Hepatocyte (in vitro differentiated cells): ENCODE results near the gene SLC25A13.

Experiments
- EZH2 ChIP-seq: fragments of 200-600 bp; sonication (generic); IDR thresholded peaks from 2 replicates; pipeline ENCODE4 v1.6.1; 2016; ENCODE audit warnings: antibody characterized with exemption, mild to moderate bottlenecking, borderline replicate concordance
- EZH2phosphoT487 ChIP-seq: fragments of 200-600 bp; sonication (generic); IDR thresholded peaks from one replicate; pipeline ENCODE4 v1.6.1; 2018; ENCODE audit warnings: antibody characterized with exemption, mild to moderate bottlenecking, low read depth, moderate library complexity; ENCODE audit not compliant: unreplicated experiment, severe bottlenecking
- TF ChIP-seq, protein P1 (sequence below): fragments of 200-600 bp; sonication (generic); IDR thresholded peaks from 2 replicates; pipeline ENCODE4 v1.5.1; 2016; ENCODE audit warnings: antibody characterized with exemption, mild to moderate bottlenecking; ENCODE audit not compliant: poor library complexity

DNA sequence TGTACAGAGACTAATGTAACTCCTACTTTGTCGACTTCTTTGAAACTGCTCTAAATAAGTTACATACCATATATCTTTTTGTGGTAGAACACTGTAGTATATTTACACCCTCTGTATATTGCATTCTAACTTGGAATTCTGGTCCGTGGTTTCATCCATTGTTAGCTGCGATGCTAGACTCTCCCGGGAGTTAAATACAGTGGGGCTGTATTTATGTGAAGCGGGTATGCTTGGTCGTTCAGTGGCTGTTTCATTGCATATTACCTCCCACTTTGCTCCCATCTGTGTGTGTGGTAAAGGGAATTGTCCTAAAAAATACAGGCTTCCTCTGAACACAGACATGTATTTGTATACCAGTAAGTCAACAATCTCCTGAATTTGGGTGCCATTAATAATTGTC is 231.1 kb downstream of the SLC25A13 start:
- TF ChIP-seq, protein P1, sequence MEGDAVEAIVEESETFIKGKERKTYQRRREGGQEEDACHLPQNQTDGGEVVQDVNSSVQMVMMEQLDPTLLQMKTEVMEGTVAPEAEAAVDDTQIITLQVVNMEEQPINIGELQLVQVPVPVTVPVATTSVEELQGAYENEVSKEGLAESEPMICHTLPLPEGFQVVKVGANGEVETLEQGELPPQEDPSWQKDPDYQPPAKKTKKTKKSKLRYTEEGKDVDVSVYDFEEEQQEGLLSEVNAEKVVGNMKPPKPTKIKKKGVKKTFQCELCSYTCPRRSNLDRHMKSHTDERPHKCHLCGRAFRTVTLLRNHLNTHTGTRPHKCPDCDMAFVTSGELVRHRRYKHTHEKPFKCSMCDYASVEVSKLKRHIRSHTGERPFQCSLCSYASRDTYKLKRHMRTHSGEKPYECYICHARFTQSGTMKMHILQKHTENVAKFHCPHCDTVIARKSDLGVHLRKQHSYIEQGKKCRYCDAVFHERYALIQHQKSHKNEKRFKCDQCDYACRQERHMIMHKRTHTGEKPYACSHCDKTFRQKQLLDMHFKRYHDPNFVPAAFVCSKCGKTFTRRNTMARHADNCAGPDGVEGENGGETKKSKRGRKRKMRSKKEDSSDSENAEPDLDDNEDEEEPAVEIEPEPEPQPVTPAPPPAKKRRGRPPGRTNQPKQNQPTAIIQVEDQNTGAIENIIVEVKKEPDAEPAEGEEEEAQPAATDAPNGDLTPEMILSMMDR = no peak
- TF ChIP-seq EZH2 (no peak), EZH2phosphoT487 (no peak)
